CD4-positive, alpha-beta T cell (primary cell): ENCODE results near the gene ADGRD2. TPM values are rescaled to one million over a fixed set of nuclear protein-coding genes. Genes with fewer than 3 reads are reported as not detected.

ENCODE experiments used
- ATAC-seq: fragments of 200-7000 bp; cut with Tn5 transposase; one replicate; pipeline ENCODE4 v1.10.0; 2022; ENCODE audit warnings: mild to moderate bottlenecking; ENCODE audit not compliant: poor library complexity
- CTCF ChIA-PET: fragments of 350-600 bp; sonication (Branson Sonifier 250); formaldehyde crosslinking; loops from one replicate; lab custom pipeline; 2021; ENCODE audit warnings: antibody characterized with exemption, inconsistent platforms; lab: Charles Lee
- POLR2A ChIA-PET: fragments of 350-600 bp; sonication (Branson Sonifier 250); formaldehyde crosslinking; loops from one replicate; lab custom pipeline; 2021; ENCODE audit warnings: antibody characterized with exemption, inconsistent platforms; lab: Charles Lee
- DNase-seq, 14 experiments: peaks; one replicate each; pipeline ENCODE4 v3.0.0-alpha.2; 2013 to 2020; ENCODE audit warnings: mixed read lengths in 2 of 14
- H3K27ac ChIP-seq, 2 donors: one replicate each; pipeline versions ENCODE4 v1.5.1 to v1.7.0; 2013; ENCODE audit warnings: low read length in 2 of 2, low read depth in 1 of 2, mild to moderate bottlenecking in 1 of 2
- H3K27me3 ChIP-seq, 2 experiments: 1 replicate in 1 of 2; 2 replicates in 1 of 2; pipeline versions ENCODE4 v1.6.1 to v1.7.0; 2013; ENCODE audit warnings: low read length in 2 of 2, control low read depth in 1 of 2, mild to moderate bottlenecking in 1 of 2, moderate library complexity in 1 of 2; ENCODE audit not compliant: insufficient read depth in 2 of 2, control insufficient read depth in 1 of 2
- H3K36me3 ChIP-seq: one replicate; pipeline ENCODE4 v1.6.1; 2013; ENCODE audit warnings: low read length, control low read depth; ENCODE audit not compliant: insufficient read depth
- H3K4me1 ChIP-seq: one replicate; pipeline ENCODE4 v1.6.1; 2013; ENCODE audit warnings: low read length, control low read depth; ENCODE audit not compliant: insufficient read depth
- H3K4me3 ChIP-seq: one replicate; pipeline ENCODE4 v1.5.1; 2013; ENCODE audit warnings: mild to moderate bottlenecking, low read length, moderate library complexity
- H3K9me3 ChIP-seq, 2 experiments: 1 replicate in 1 of 2; 2 replicates in 1 of 2; pipeline versions ENCODE4 v1.6.1 to v1.7.0; 2013; ENCODE audit warnings: low read length in 2 of 2, mild to moderate bottlenecking in 2 of 2, control low read depth in 1 of 2, moderate library complexity in 1 of 2; ENCODE audit not compliant: control insufficient read depth in 1 of 2, insufficient read depth in 1 of 2
- H3K27ac Mint-ChIP-seq: one replicate; pipeline ENCODE4 v1.8.0; 2020; ENCODE audit warnings: mixed read lengths
- H3K27me3 Mint-ChIP-seq: one replicate; pipeline ENCODE4 v1.8.0; 2021; ENCODE audit warnings: mixed read lengths
- H3K36me3 Mint-ChIP-seq: one replicate; pipeline ENCODE4 v1.8.0; 2021; ENCODE audit warnings: low read depth, mixed read lengths
- H3K4me1 Mint-ChIP-seq: one replicate; pipeline ENCODE4 v1.8.0; 2021; ENCODE audit warnings: low read depth, mixed read lengths
- H3K4me3 Mint-ChIP-seq: one replicate; pipeline ENCODE4 v1.8.0; 2020; ENCODE audit warnings: mild to moderate bottlenecking, mixed read lengths
- H3K9me3 Mint-ChIP-seq: one replicate; pipeline ENCODE4 v1.8.0; 2020; ENCODE audit warnings: mixed read lengths
- CTCF ChIP-seq: fragments of 200-600 bp; IDR thresholded peaks from one replicate; pipeline ENCODE4 v1.8.0; 2022; ENCODE audit warnings: antibody characterized with exemption, mild to moderate bottlenecking
- intact Hi-C, 2 experiments: fragments of 100-400 bp; cut with DNase I in 1 of 2; cut with micrococcal nuclease in 1 of 2; formaldehyde crosslinking; loops; one replicate each; pipeline versions ENCODE4 v1.15.1 to v1.9.0; 2023 to 2025; cut with DNase I, micrococcal nuclease
- total RNA-seq, 174 experiments: library from RNA in 2 of 174; stranded (reverse) in 2 of 174; gene quantifications; one replicate each; pipeline ENCODE4 v1.2.3 and lab custom pipeline; 2021 to 2026

The ADGRD2 gene
- total RNA-seq, 2 experiments from 2014 or later: not detected

GRCh38 chr9:124498499-124499146 is 48.4 kb downstream of the ADGRD2 start:
- POLR2A ChIA-PET: no interaction called here
- CTCF ChIA-PET: no interaction called here
- Histone ChIP-seq H3K36me3 (no peaks in the 10 kb centered on the region), H3K27me3 (peaks cover 9 to 17% of the 10 kb centered on the region in 2 experiments), H3K4me3 (no peak overlapping the region), H3K4me1 (peaks cover 17% of the 10 kb centered on the region), H3K27ac (no peak overlapping the region), H3K9me3 (no peaks in the 10 kb centered on the region)
- no peaks in the 10 kb centered on the region for H3K36me3 Mint-ChIP-seq
- H3K4me1 Mint-ChIP-seq: peaks cover 10% of the 10 kb centered on the region
- no peaks in the 10 kb centered on the region for H3K9me3 Mint-ChIP-seq
- intact Hi-C loops: no loop called here
- DNase-seq: no peak
- no peak overlapping the region for H3K27ac Mint-ChIP-seq
- peaks cover 19% of the 10 kb centered on the region for H3K27me3 Mint-ChIP-seq
- TF ChIP-seq CTCF: no peak
- no peak overlapping the region for H3K4me3 Mint-ChIP-seq
- ATAC-seq: no peak

GRCh38 chr9:124499216-124499615 is 49.0 kb downstream of the ADGRD2 start:
- intact Hi-C loops: no loop called here
- Histone ChIP-seq H3K36me3 (no peaks in the 10 kb centered on the region), H3K27me3 (peaks cover 13 to 23% of the 10 kb centered on the region in 2 experiments), H3K27ac (no peak overlapping the region), H3K9me3 (no peaks in the 10 kb centered on the region), H3K4me1 (peaks cover 23% of the 10 kb centered on the region), H3K4me3 (no peak overlapping the region)
- no peaks in the 10 kb centered on the region for H3K36me3 Mint-ChIP-seq
- H3K27me3 Mint-ChIP-seq: peaks cover 25% of the 10 kb centered on the region
- H3K4me1 Mint-ChIP-seq: peaks cover 14% of the 10 kb centered on the region
- POLR2A ChIA-PET: no interaction called here
- CTCF ChIA-PET: no interaction called here
- no peak for DNase-seq
- TF ChIP-seq CTCF: no peak
- H3K4me3 Mint-ChIP-seq: no peak overlapping the region
- H3K27ac Mint-ChIP-seq: no peak overlapping the region
- no peak for ATAC-seq
- no peaks in the 10 kb centered on the region for H3K9me3 Mint-ChIP-seq

DNA sequence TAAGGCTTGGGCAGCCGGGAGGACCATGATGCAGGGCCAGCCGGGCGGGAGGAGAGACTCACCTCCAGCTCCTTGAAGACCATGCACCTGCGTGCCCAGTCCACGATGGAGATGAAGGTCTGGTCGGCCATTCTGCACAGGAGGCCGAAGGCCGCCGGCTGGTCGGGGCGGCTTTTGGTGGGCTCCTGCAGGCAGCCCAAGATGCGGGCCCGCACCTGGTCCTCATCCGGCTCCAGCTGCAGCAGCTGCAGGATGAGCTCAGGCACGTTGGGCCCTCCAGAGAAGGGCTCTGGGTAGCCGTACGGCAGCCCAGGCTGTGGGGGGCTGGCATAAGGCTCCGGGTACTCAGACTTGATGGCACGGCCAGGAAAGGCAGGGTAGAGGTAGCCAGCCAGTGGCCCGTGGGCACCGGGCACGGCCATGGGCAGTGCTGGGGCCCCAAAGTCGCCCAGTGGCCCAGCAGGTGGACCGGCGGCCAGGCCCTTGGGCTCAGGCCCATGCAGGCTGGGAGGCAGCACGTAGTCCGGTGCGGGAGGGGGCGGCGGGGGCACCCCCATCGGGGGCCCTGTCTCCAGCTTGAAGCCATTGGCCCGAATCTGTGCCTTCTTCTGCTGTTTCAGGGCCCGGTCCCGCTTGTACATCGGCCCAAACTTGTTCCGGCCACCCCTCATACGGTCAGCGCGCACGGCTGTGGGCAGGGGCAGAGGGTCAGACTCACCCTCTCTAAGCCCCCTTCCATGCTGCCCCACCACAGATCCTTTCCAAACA is 50.0 kb downstream of the ADGRD2 start:
- Histone ChIP-seq H3K9me3 (no peaks in the 10 kb centered on the region), H3K27me3 (peaks cover 13 to 27% of the 10 kb centered on the region in 2 experiments), H3K4me3 (no peak overlapping the region), H3K27ac (no peak overlapping the region), H3K36me3 (no peaks in the 10 kb centered on the region), H3K4me1 (peaks cover 23% of the 10 kb centered on the region)
- H3K36me3 Mint-ChIP-seq: no peaks in the 10 kb centered on the region
- H3K4me3 Mint-ChIP-seq: no peak overlapping the region
- no peak for TF ChIP-seq CTCF
- DNase-seq (no peak), ATAC-seq (no peak)
- CTCF ChIA-PET: no interaction called here
- POLR2A ChIA-PET: no interaction called here
- intact Hi-C loops: no loop called here
- H3K27ac Mint-ChIP-seq: no peak overlapping the region
- peaks cover 14% of the 10 kb centered on the region for H3K4me1 Mint-ChIP-seq
- peaks cover 27% of the 10 kb centered on the region for H3K27me3 Mint-ChIP-seq
- no peaks in the 10 kb centered on the region for H3K9me3 Mint-ChIP-seq
